GM12875 (cell line): ENCODE measurements around the gene ZPBP2.
"Not testable (repeated sequence)": the region's sequence is repeated elsewhere in the genome, so short reads cannot be mapped to it uniquely, and the experiment has no call there.

Experiments
- H3K4me3 ChIP-seq: one replicate; pipeline ENCODE4 v1.5.1; 2011; ENCODE audit warnings: low read depth, low read length, control low read depth
- TF ChIP-seq, protein P1 (sequence below): IDR thresholded peaks from 2 replicates; pipeline ENCODE4 v1.5.1; 2011; ENCODE audit warnings: low read depth, mild to moderate bottlenecking, control low read depth, inconsistent platforms, low read length, moderate library complexity, borderline replicate concordance; ENCODE audit not compliant: insufficient read depth

The ZPBP2 gene

DNA sequence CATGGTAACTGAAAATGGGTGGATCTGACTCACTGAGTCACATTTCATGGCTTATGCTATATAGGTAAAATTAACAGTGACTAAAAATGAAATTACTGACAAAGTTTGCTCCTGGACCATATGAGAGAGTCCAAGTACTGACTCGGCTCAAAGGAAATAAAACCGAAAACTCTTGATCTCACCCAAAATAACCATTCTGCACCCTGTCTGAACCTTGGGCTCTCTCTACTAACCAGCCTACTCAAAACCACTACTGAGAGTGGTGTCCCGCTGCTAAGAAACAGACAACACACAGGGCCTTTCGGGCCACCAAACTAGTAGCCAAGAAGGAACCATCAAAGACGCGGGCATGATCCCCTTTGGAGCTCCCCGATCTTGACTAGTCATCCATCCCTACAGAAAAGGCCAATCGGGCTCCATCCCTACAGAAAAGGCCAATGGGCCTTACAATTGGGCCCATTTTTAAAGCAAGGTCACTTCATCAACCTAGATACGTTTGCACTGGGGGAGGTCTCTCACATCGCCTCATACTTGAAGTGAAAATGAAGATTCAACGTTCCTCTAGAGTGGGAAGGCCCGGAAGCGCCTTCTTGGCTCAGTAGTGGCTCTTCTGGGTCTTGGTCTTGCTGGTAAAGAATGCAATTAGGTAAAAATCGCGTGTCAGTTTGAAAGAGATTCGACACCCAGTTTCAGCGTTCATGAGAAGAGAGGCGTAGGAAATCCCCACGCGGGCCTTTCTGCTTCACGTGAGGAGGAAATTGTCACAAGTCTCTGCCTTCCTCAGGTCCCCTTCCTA, 720 bp upstream of the ZPBP2 start:
- TF ChIP-seq, protein P1, sequence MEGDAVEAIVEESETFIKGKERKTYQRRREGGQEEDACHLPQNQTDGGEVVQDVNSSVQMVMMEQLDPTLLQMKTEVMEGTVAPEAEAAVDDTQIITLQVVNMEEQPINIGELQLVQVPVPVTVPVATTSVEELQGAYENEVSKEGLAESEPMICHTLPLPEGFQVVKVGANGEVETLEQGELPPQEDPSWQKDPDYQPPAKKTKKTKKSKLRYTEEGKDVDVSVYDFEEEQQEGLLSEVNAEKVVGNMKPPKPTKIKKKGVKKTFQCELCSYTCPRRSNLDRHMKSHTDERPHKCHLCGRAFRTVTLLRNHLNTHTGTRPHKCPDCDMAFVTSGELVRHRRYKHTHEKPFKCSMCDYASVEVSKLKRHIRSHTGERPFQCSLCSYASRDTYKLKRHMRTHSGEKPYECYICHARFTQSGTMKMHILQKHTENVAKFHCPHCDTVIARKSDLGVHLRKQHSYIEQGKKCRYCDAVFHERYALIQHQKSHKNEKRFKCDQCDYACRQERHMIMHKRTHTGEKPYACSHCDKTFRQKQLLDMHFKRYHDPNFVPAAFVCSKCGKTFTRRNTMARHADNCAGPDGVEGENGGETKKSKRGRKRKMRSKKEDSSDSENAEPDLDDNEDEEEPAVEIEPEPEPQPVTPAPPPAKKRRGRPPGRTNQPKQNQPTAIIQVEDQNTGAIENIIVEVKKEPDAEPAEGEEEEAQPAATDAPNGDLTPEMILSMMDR, result no peak
- peak overlapping the region; percentile 26 for H3K4me3 ChIP-seq

DNA sequence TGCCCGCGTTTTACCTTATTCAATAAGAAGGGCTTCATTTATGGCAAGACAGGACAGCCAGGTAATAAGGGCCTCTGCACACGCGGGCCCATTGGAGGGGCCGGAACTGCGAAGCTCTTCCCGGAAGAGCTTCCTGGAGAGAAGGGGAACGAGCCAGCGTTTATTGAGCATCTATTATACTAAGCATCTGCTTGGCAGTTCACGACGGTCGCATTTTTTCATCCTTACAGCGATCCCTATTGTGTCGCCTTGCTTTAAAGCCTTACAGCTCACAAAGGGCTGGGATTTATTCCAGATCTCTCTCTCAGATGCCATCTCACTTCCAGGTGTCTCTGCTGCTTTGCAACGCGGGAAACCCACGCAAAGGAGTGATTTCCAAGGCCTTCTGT, 546 bp downstream of the ZPBP2 start:
- H3K4me3 ChIP-seq, result no peak overlapping the region

DNA sequence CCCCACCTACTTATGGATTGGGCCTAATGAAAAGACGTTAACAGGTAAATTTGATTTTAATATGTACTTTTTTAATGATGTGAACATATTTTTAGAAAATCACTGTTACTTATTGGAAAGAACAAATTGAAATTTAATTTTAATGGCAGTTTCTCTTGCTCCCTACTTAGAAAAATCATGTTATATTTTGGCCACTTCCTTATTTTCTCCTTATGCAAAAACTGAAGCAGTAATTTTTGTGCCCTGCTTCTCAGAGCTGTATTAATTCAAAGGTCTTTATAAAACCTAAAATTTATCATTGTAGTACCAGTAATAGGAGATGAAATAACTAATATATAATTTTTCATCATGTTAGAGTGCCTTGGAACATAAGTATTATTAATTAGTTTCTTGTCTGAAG, 2.8 kb downstream of the ZPBP2 start:
- TF ChIP-seq, protein P1, result no peak
- no peak overlapping the region for H3K4me3 ChIP-seq

More for the DNA sequence above, 546 bp downstream of the ZPBP2 start:
- TF ChIP-seq, protein P1, result no peak

GRCh38 chr17:39871801-39872200, 3.8 kb downstream of the ZPBP2 start:
- H3K4me3 ChIP-seq, result no peak overlapping the region
- TF ChIP-seq, protein P1, result no peak

GRCh38 chr17:39872751-39873150, 4.7 kb downstream of the ZPBP2 start:
- TF ChIP-seq, protein P1, result peak; percentile 22; the same call in 1 of the 2 replicates

GRCh38 chr17:39886102-39886501, 18.1 kb downstream of the ZPBP2 start:
- H3K4me3 ChIP-seq, result not testable (repeated sequence)

More at GRCh38 chr17:39872751-39873150, 4.7 kb downstream of the ZPBP2 start:
- no peak overlapping the region for H3K4me3 ChIP-seq

DNA sequence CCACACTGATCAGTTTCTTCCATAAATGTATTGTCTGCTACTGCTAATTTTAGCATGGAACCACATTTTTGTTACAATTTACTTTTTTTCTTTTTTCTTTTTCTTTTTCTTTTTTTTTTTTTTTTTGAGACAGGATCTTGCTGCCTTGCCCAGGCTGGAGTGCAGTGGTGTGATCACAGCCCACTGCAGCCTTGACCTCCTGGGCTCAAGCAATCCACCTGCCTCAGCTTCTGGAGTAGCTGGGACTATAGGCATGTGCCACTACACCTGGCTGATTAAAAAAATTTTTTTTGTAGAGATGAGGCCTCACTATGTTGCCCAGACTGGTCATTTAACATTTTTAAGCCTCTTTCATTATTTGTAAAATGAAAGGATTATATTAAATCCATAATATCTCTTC, 19.1 kb downstream of the ZPBP2 start:
- TF ChIP-seq, protein P1, result no peak
- H3K4me3 ChIP-seq, result no peak overlapping the region

DNA sequence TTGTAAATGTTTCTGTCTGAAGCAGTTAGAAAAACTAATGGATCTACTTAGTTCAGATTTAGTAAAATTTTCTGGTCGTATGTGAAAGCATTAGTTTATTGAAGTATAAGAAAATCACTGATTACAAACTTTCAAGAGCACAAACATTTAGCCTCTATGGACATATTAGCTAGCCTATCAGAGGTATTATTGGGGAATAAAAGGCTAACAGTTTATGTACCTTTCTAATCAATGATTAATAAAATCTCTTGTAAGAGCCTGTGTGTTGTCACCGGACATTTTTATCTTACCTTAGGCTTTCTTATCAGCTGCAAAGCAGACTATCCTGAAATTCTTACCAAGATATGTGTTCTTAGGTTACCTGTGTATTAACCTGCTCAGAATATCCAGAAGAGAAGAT, 21.2 kb downstream of the ZPBP2 start:
- TF ChIP-seq, protein P1, result no peak
- H3K4me3 ChIP-seq, result no peak overlapping the region
